ENCODE measurements around the gene SHMT2. TPM values are rescaled to one million over a fixed set of nuclear protein-coding genes. Genes with fewer than 3 reads are reported as not detected.
A peak's percentile ranks its signal among the peaks of the same experiment; 100 is the strongest.
"Not testable (repeated sequence)": the region's sequence is repeated elsewhere in the genome, so short reads cannot be mapped to it uniquely, and the experiment has no call there.

The SHMT2 gene
- total RNA-seq, 6 donors from 2014 or later, result 37.9 to 92.0 (median 52.0) TPM

DNA sequence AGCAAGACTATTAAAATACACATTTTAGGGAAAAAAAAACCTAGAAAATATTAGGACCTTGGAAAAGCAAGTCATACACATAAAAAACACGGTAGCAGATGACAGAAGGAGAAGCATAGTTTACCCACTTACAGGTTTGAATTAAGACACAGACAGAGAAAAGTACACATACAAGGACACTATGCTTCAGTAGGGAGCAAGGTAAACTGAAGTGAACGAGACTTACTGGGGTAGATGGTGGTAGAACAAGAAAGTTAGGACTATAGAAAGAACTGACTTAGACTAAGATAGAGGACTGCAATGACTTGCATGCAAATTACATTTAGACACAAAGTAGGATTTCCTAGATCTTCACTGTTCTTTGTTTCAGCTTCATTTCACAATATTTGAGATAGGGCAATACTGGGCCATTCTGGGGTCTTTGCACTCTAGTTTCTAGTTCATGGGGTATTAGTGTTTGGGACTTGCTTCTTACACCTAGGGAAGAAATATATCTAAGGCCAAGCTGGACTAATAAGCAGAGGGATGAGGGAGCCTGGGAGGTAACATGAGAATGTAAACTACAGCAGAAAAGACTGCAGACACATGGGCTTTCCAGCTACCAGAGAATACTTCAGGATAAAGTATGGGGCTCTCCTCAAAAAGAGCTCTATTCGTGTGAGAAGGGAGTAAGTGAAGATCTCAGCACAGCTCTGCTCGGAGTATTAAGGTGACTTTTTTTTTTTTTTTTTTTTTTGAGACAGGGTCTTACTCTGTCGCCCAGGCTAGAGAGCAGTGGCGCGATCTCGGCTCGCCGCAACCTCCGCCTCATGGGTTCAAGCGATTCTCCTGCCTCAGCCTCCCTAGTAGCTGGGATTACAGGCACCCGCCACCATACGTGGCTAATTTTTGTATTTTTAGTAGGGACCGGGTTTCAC, 49.2 kb downstream of the SHMT2 start:
- TF ChIP-seq POLR2A (IDR thresholded peaks at IDR 0.05) (no peak), POLR2AphosphoS5 (IDR thresholded peaks at IDR 0.05) (no peak), EP300 (IDR thresholded peaks at IDR 0.05) (no peak)
- TF ChIP-seq, protein P1, sequence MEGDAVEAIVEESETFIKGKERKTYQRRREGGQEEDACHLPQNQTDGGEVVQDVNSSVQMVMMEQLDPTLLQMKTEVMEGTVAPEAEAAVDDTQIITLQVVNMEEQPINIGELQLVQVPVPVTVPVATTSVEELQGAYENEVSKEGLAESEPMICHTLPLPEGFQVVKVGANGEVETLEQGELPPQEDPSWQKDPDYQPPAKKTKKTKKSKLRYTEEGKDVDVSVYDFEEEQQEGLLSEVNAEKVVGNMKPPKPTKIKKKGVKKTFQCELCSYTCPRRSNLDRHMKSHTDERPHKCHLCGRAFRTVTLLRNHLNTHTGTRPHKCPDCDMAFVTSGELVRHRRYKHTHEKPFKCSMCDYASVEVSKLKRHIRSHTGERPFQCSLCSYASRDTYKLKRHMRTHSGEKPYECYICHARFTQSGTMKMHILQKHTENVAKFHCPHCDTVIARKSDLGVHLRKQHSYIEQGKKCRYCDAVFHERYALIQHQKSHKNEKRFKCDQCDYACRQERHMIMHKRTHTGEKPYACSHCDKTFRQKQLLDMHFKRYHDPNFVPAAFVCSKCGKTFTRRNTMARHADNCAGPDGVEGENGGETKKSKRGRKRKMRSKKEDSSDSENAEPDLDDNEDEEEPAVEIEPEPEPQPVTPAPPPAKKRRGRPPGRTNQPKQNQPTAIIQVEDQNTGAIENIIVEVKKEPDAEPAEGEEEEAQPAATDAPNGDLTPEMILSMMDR (IDR thresholded peaks at IDR 0.05), result no peak
- DNase-seq (peak in 1 of 2 donors; percentile 50), ATAC-seq (ENCODE audit: low FRiP score in 2 of 2) (no peak)
- Histone ChIP-seq H3K27ac (no peak overlapping the region), H3K4me3 (no peak overlapping the region), H3K4me1 (peaks cover 0 to 10% (median 0%) of the 10 kb centered on the region in 4 donors), H3K9me3 (no peaks in the 10 kb centered on the region), H3K27me3 (no peaks in the 10 kb centered on the region), H3K36me3 (peaks cover 10 to 86% (median 44%) of the 10 kb centered on the region in 4 donors)
- WGBS, 2 donors, result 92 to 95% methylated on average over 15 of the region's 15 CpGs

DNA sequence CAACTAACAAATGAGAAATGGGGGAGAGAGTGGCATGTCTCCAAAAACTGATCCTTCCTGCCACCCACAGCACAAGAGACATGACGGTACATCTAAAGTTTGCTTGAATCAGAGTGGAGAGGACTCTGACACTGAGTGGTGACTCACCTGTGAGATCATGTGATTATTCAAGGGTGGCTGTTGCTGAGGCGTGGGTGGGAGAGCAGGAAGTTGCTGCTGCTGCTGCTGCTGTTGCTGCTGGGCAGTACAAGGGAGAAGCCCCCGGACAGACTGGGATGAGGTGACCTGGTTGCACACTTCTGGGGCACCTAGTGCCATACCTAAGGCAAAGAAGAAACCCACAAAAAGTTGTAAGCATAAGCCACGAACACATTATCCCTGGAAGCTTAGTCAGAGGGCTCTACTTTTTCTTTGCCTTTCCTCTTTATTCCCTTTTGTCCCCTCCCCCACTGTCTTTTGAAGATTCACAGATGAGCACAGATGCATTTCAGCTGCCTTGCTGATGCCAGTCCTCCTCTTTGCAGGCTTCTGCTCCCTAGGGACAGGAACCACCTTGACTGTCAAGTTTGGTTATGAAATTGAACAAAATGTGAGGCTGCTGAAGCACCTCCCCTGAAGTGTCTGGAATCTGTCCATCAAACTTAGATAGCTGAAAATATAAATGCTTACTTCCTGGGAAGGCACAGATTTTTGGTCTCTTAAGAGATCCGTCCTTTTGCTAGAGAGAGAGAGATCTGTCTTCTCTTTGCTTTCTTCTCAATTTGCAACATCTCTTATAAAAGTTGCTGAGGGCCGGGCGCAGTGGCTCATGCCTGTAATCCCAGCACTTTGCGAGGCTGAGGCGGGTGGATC, 50.9 kb downstream of the SHMT2 start:
- Histone ChIP-seq H3K27me3 (no peaks in the 10 kb centered on the region), H3K36me3 (peaks cover 6 to 80% (median 46%) of the 10 kb centered on the region in 4 donors), H3K27ac (peak overlapping the region in 2 of 4 donors; percentile 2 to 18), H3K4me1 (peaks cover 0 to 10% (median 0%) of the 10 kb centered on the region in 4 donors), H3K4me3 (no peak overlapping the region), H3K9me3 (no peaks in the 10 kb centered on the region)
- DNase-seq (peak in 1 of 2 donors; percentile 66), ATAC-seq (ENCODE audit: low FRiP score in 2 of 2) (peak; percentile 80 to 81)
- WGBS, 2 donors, result 76 to 83% methylated on average over 9 of the region's 9 CpGs
- TF ChIP-seq, protein P1 (IDR thresholded peaks at IDR 0.05), result no peak
- peak in 1 of 2 donors; percentile 38 for TF ChIP-seq POLR2AphosphoS5 (IDR thresholded peaks at IDR 0.05)
- TF ChIP-seq POLR2A (IDR thresholded peaks at IDR 0.05), result no peak
- TF ChIP-seq EP300 (IDR thresholded peaks at IDR 0.05), result peak in 1 of 4 donors; percentile 8

DNA sequence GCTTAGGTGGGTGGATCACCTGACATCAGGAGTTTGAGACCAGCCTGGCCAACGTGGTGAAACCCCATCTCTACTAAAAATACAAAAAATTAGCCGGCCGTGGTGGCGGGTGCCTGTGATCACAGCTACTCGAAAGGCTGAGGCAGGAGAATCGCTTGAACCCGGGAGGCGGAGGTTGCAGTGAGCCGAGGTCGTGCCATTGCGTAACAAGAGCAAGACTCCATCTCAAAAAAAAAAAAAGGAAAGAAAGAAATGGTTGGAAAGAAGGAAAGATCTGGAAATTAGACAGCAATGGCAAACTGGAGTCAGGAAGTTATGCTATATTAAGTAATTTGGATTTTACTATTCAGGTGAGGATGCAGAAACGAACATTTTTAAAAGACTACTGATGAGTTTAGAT, 52.6 kb downstream of the SHMT2 start:
- H3K27me3 ChIP-seq; H3K4me1 ChIP-seq; ATAC-seq (ENCODE audit: low FRiP score in 2 of 2); H3K9me3 ChIP-seq; H3K4me3 ChIP-seq; H3K27ac ChIP-seq; DNase-seq: not testable (repeated sequence)
- H3K36me3 ChIP-seq, result peaks cover 6 to 75% (median 46%) of the 10 kb centered on the region in 4 donors
- 94 to 95% methylated on average over 12 of the region's 12 CpGs for WGBS, 2 donors

Small RNAs within 50 kb of the gene (small RNA-seq; reads per million reads assigned to genes)
- 0.06 to 4.7 (median 2.1) reads per million in 4 donors for gene MIR1228

Other genes with a start within 250 kb of the SHMT2 start
- gene ZBTB39, start 223.2 kb upstream of the SHMT2 start, total RNA-seq, result 1 to 10 TPM; 3.2 to 9.4 (median 6.2) TPM
- not detected for gene TAC3, start 213.2 kb upstream of the SHMT2 start, total RNA-seq
- gene MYO1A, start 179.6 kb upstream of the SHMT2 start, total RNA-seq, result 1 to 10 TPM in 2 of 6 donors, under 1 TPM in 3, not detected in 1; under 0.01 to 6.2 (median 0.67) TPM
- 10 to 100 TPM in 3 of 6 donors, 1 to 10 TPM in 3; 6.2 to 13.6 (median 10.0) TPM for gene NEMP1, start 150.9 kb upstream of the SHMT2 start, total RNA-seq
- 10 to 100 TPM; 18.1 to 64.9 (median 31.5) TPM for gene NAB2, start 140.6 kb upstream of the SHMT2 start, total RNA-seq
- 100 to 1,000 TPM; 123 to 605 (median 251) TPM for gene STAT6, start 118.3 kb upstream of the SHMT2 start, total RNA-seq
- gene LRP1, start 101.2 kb upstream of the SHMT2 start, total RNA-seq, result 100 to 1,000 TPM; 137 to 504 (median 308) TPM
- gene LRP1-AS, start 82.1 kb upstream of the SHMT2 start, total RNA-seq, result not detected
- gene NXPH4, start 12.9 kb upstream of the SHMT2 start, total RNA-seq, result under 1 TPM in 3 of 6 donors, not detected in 3; 0.20 to 0.94 (median 0.22) TPM
- gene STAC3, start 21.5 kb downstream of the SHMT2 start, total RNA-seq, result 10 to 100 TPM in 1 of 6 donors, 1 to 10 TPM in 5; 4.3 to 10.5 (median 5.6) TPM
- 10 to 100 TPM; 39.2 to 94.3 (median 59.2) TPM for gene R3HDM2, start 201.3 kb downstream of the SHMT2 start, total RNA-seq
- not detected for gene INHBC, start 205.1 kb downstream of the SHMT2 start, total RNA-seq
- under 1 TPM in 1 of 6 donors, not detected in 5; 0.11 TPM for gene INHBE, start 225.6 kb downstream of the SHMT2 start, total RNA-seq
- 1 to 10 TPM in 2 of 6 donors, under 1 TPM in 2, not detected in 2; 0.69 to 3.0 (median 1.5) TPM for gene GLI1, start 230.1 kb downstream of the SHMT2 start, total RNA-seq

All from upper lobe of left lung (tissue), 6 donors.